Thyroid gland (tissue), 4 donors: ENCODE measurements around the gene CD300C.

Source experiments
- CTCF ChIP-seq, 6 experiments: fragments of 200-600 bp in 3 of 6; fragments of 450-650 bp in 3 of 6; sonication (generic) in 3 of 6; IDR thresholded peaks; one replicate each; pipeline ENCODE4 v1.5.1; 2016 to 2019; ENCODE audit warnings: antibody characterized with exemption in 6 of 6, mild to moderate bottlenecking in 2 of 6, inconsistent platforms in 1 of 6, moderate library complexity in 1 of 6
- POLR2A ChIP-seq, 2 donors: fragments of 450-650 bp; IDR thresholded peaks; one replicate each; pipeline ENCODE4 v1.6.1; 2017; ENCODE audit warnings: antibody characterized with exemption in 2 of 2, mild to moderate bottlenecking in 2 of 2, moderate library complexity in 1 of 2

GRCh38 chr17:74524653-74525464, 21.1 kb downstream of the CD300C start:
- TF ChIP-seq CTCF (IDR thresholded peaks at IDR 0.05) (no peak), POLR2A (IDR thresholded peaks at IDR 0.05) (no peak)
